GM12878 (cell line): ENCODE data around the gene DPY19L3.

Experiments used
- CTCF ChIP-seq, 3 experiments: IDR thresholded peaks in 2 of 3; conservative IDR thresholded peaks in 1 of 3; 2 replicates each; pipeline ENCODE4 v1.5.1; 2011; ENCODE audit warnings: low read depth in 3 of 3, low read length in 3 of 3, mild to moderate bottlenecking in 3 of 3, control low read depth in 2 of 3, moderate library complexity in 2 of 3, inconsistent platforms in 1 of 3, mixed read lengths in 1 of 3; ENCODE audit not compliant: control insufficient read depth in 2 of 3, insufficient read depth in 1 of 3; ENCODE audit errors: extremely low read depth in 1 of 3
- ESRRA ChIP-seq: IDR thresholded peaks from 2 replicates; pipeline ENCODE4 v1.6.1; 2012; ENCODE audit warnings: mild to moderate bottlenecking, low read length, improper control_type of control experiment
- ETV6 ChIP-seq, 2 experiments: fragments of 450-650 bp in 1 of 2; IDR thresholded peaks in 1 of 2; conservative IDR thresholded peaks in 1 of 2; 2 replicates each; pipeline ENCODE4 v1.6.1; 2014; ENCODE audit warnings: antibody characterized with exemption in 1 of 2, borderline replicate concordance in 1 of 2, low read depth in 1 of 2, mild to moderate bottlenecking in 1 of 2, moderate library complexity in 1 of 2
- FOS ChIP-seq: IDR thresholded peaks from 3 replicates; pipeline ENCODE4 v1.6.1; 2011; ENCODE audit warnings: borderline replicate concordance; ENCODE audit not compliant: insufficient read length; ENCODE audit errors: extremely low read depth
- LARP7 ChIP-seq: fragments of 450-650 bp; IDR thresholded peaks from 2 replicates; pipeline ENCODE4 v1.6.1; 2017; ENCODE audit warnings: mild to moderate bottlenecking
- MAX ChIP-seq: IDR thresholded peaks from 2 replicates; pipeline ENCODE4 v1.6.1; 2012; ENCODE audit warnings: low read depth, low read length, improper control_type of control experiment
- REST ChIP-seq: IDR thresholded peaks from 2 replicates; pipeline ENCODE4 v1.6.1; 2012; ENCODE audit warnings: mild to moderate bottlenecking, low read depth, low read length
- SIN3A ChIP-seq: IDR thresholded peaks from 2 replicates; pipeline ENCODE4 v1.6.1; 2012; ENCODE audit warnings: low read depth, low read length, improper control_type of control experiment
- SMC3 ChIP-seq: IDR thresholded peaks from 2 replicates; pipeline ENCODE4 v1.6.1; 2011; ENCODE audit warnings: low read length, improper control_type of control experiment, borderline replicate concordance
- TAF1 ChIP-seq: IDR thresholded peaks from 2 replicates; pipeline ENCODE4 v1.6.1; 2011; ENCODE audit warnings: mild to moderate bottlenecking, low read depth, low read length, borderline replicate concordance
- ZNF274 ChIP-seq: IDR thresholded peaks from one replicate; pipeline ENCODE4 v1.8.0; 2011; ENCODE audit not compliant: insufficient read length, insufficient read depth

GRCh38 chr19:32372726-32373517, 32.6 kb upstream of the DPY19L3 start:
- no peak for TF ChIP-seq FOS
- no peak for TF ChIP-seq CTCF (IDR thresholded peaks at IDR 0.05 in 2 of 3, conservative IDR thresholded peaks at IDR 0.05 in 1 of 3; ENCODE audit: control insufficient read depth in 2 of 3, extremely low read depth in 1 of 3, insufficient read depth in 1 of 3, low read depth in 3 of 3, low read length in 3 of 3)
- no peak for TF ChIP-seq ESRRA
- no peak for TF ChIP-seq SMC3
- no peak for TF ChIP-seq ETV6 (conservative IDR thresholded peaks at IDR 0.05 in 1 of 2, IDR thresholded peaks at IDR 0.05 in 1 of 2; ENCODE audit: borderline replicate concordance in 1 of 2, low read depth in 1 of 2)
- no peak for TF ChIP-seq ZNF274
- TF ChIP-seq REST = no peak
- TF ChIP-seq SIN3A = no peak
- TF ChIP-seq LARP7 = no peak
- TF ChIP-seq MAX = no peak
- TF ChIP-seq TAF1 = no peak
